ENCODE results near the gene HCN3. TPM values are rescaled to one million over a fixed set of nuclear protein-coding genes. Genes with fewer than 3 reads are reported as not detected.
"Not testable (repeated sequence)": the region's sequence is repeated elsewhere in the genome, so short reads cannot be mapped to it uniquely, and the experiment has no call there.

HCN3 gene
- total RNA-seq, 1 experiment from 2014 or later = 7.7 TPM

DNA sequence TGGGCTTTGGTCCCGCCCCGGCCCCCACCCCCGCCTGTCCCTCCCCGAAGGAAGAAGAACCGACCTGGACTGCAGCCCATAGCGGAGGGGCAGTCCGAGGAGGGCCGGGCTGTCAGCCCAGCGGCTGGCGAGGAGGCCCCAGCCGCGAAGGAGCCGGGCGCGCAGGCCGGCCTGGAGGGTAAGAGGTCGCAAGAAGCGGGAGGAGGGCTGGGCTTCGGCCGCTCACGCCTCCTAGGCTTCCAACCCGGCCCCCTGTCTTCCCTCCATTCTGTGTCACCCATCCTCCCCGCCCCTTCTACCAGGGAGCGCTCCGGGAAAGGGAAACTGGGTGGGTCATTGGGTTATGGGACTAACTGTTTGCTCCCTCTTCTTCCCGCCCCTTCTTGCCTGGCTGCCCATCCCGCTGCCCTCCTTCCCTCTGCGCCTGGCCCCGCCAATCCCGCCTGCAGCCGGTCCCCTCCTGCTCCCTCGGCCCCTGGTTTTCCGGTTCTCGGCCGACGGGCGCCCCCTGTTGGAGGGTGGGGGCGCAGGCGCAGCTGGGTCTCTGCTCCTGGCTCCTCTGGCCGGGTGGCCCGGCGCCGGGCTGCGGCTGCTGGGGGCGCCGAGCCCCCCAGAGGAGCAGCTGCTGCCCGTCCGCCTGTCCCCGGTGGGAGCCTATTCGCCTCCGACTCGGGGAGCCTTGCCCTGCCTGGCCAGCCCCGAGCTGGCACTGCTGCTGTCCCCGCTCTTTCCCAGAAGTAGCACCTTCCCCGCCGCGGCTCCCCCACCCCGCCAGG is 45.9 kb downstream of the HCN3 start:
- H3K4me3 ChIP-seq (ENCODE audit: insufficient read depth, low read depth, low read length) = peak overlapping the region; percentile 98
- DNase-seq = peak; percentile 97

DNA sequence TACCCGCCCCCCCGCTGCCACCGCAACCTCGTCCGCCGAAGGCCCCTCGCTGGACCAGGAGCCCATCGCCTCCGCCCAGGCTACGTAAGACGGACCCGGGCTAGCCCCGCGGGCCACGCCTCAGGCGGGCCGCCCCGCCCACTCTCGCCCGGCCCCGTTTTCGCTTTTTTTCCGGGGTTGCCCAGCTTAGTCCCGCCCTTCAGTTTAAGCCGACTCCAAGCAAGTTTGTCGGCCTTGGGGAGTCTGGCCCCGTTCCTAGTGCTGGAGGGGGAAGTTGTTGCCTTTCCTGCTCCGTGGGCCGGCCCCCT is 46.4 kb downstream of the HCN3 start:
- H3K4me3 ChIP-seq (ENCODE audit: insufficient read depth, low read depth, low read length) = peak overlapping the region; percentile 98
- H3K27me3 ChIP-seq (ENCODE audit: control insufficient read depth, insufficient read depth, low read length) = peaks cover 14% of the 10 kb centered on the region
- DNase-seq = peak; percentile 96
- peaks cover 17% of the 10 kb centered on the region for H3K36me3 ChIP-seq (replicated peaks; ENCODE audit: control insufficient read depth, insufficient read depth, low read length)

More for the DNA sequence above, 45.9 kb downstream of the HCN3 start:
- Histone ChIP-seq H3K27me3 (ENCODE audit: control insufficient read depth, insufficient read depth, low read length) (peaks cover 14% of the 10 kb centered on the region), H3K36me3 (replicated peaks; ENCODE audit: control insufficient read depth, insufficient read depth, low read length) (peaks cover 20% of the 10 kb centered on the region)

DNA sequence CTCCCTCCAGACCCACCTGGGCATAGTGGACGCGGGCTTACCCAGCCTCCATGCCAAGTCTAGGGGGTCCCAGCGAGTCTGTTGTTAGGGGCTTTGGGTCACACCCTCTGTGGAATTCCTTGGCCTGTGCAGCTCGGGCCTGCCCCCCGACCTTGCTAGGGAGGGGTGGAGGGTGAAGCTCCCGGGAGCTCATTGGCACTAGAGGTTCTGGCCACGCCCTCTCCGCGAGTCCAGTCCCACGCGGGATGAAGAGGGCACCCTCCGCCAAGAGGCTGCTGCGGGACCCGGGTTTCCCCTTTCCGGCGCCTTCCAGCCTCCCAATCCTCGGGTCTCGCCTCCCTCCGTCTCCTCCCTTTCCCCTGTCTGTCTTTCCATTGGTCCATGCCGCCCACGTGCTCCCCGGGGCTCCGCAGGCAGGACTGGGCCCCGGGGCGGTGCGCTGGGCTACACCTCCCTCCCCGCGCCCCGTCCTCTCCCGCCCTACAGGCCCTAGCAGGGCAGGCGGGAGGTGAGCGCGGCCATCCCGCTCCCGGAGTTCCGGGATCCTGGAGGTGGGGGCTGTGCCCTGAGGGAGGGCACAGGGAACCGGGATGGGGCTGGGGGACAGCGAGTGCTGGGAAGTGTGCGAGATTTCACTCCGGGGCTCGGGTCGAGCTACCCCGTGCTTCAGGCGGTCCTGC is 46.9 kb downstream of the HCN3 start:
- peak; percentile 99 for DNase-seq
- H3K4me3 ChIP-seq (ENCODE audit: insufficient read depth, low read depth, low read length) = peak overlapping the region; percentile 98
- peaks cover 13% of the 10 kb centered on the region for H3K36me3 ChIP-seq (replicated peaks; ENCODE audit: control insufficient read depth, insufficient read depth, low read length)
- H3K27me3 ChIP-seq (ENCODE audit: control insufficient read depth, insufficient read depth, low read length) = peaks cover 14% of the 10 kb centered on the region

DNA sequence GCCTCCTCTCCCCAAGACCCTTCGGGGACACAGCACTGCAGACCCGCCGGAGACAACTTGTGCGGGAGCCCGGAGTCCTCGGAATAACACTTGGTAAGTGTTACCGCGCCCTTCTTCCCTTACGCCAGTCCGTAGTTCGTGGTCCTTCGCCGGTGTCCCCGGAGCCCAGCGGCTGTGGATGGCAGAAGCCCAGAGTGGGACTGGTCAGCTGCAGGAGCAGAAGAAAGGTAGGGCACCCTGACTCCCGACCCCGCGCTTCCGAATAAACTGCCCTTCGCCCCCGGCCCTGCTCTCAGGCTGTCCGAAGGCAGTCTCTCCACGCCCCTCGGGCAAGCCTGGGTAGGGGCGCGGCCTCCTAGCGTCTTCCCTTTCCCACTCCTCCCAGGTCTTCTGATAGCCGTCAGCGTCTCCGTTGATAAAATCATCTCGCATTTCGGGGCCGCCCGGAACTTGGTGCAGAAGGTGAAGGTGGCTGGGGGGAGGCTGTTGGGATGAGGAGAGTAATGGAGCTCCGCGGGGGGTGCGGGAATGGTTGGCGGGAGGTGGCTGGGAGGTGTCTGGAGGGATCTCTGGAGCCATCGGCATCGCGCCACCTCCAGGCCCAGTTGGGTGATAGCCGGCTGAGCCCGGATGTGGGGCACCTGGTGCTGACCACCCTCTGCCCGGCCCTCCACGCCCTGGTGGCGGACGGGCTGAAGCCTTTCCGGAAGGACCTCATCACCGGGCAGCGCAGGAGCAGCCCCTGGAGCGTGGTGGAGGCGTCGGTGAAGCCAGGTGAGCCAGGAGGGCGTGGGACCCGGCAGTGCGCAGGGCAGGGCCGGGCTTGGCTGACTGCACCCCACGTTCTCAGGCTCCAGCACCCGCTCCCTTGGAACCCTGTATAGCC is 47.7 kb downstream of the HCN3 start:
- Histone ChIP-seq H3K36me3 (replicated peaks; ENCODE audit: control insufficient read depth, insufficient read depth, low read length) (peaks cover 6% of the 10 kb centered on the region), H3K27me3 (ENCODE audit: control insufficient read depth, insufficient read depth, low read length) (peaks cover 14% of the 10 kb centered on the region), H3K4me3 (ENCODE audit: insufficient read depth, low read depth, low read length) (peak overlapping the region; percentile 98)
- DNase-seq = peak; percentile 95

DNA sequence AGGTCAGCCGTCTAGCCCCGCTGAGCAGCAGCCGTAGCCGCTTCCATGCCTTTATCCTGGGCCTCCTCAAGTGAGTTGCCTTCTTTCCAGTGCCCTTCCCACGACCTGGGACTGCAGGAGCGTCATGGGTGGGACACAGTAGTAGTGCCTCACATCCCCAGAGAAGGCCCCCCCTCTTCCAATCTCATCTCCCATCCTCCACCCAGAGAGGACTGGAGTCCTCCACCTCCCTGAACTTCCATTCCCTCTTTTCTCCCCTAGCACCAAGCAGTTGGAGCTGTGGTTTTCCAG is 48.3 kb downstream of the HCN3 start:
- H3K4me3 ChIP-seq (ENCODE audit: insufficient read depth, low read depth, low read length) = peak overlapping the region; percentile 98
- DNase-seq = no peak
- peaks cover 9% of the 10 kb centered on the region for H3K36me3 ChIP-seq (replicated peaks; ENCODE audit: control insufficient read depth, insufficient read depth, low read length)
- H3K27me3 ChIP-seq (ENCODE audit: control insufficient read depth, insufficient read depth, low read length) = peaks cover 14% of the 10 kb centered on the region

DNA sequence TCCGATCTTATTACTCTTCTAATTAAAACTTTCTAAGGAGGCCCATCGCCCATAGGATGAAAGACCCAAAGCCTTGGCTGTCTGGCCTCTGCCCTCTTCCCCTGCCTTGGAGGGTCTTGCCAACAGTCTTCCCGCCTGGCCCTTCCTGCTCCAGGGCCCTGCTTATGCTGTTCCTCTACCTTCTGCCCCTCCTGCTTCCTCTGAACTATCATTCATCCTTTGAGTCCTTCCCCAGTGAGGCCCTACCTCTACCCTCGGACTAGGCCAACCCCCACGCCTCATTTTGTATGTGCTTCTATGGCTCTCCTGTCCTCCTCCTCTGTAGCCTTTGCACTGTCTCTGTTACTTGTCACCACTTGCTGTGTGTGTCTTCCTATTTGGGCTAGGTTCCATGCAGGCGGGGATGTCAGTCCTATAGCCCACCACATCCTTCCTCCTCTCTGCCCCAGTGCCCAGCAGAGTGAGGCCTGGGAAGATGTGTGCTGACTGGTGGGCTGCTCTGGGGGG is 48.8 kb downstream of the HCN3 start:
- DNase-seq = no peak
- Histone ChIP-seq H3K36me3 (replicated peaks; ENCODE audit: control insufficient read depth, insufficient read depth, low read length) (peaks cover 9% of the 10 kb centered on the region), H3K27me3 (ENCODE audit: control insufficient read depth, insufficient read depth, low read length) (peaks cover 12% of the 10 kb centered on the region), H3K4me3 (ENCODE audit: insufficient read depth, low read depth, low read length) (no peak overlapping the region)

DNA sequence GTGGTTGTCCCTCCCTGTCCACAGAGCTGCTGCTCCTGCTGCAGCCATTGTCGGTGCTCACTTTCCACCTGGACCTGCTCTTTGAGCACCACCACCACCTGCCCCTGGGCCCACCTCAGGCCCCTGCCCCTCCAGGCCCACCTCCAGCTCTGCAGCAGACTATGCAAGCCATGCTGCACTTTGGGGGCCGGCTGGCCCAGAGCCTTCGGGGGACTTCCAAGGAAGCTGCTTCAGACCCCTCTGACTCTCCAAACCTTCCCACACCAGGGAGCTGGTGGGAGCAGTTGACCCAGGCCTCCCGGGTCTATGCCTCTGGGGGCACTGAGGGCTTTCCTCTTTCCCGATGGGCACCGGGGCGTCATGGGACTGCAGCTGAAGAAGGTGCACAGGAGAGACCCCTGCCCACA is 49.4 kb downstream of the HCN3 start:
- H3K36me3 ChIP-seq (replicated peaks; ENCODE audit: control insufficient read depth, insufficient read depth, low read length) = peaks cover 9% of the 10 kb centered on the region
- peaks cover 9% of the 10 kb centered on the region for H3K27me3 ChIP-seq (ENCODE audit: control insufficient read depth, insufficient read depth, low read length)
- DNase-seq = no peak
- H3K4me3 ChIP-seq (ENCODE audit: insufficient read depth, low read depth, low read length) = no peak overlapping the region

DNA sequence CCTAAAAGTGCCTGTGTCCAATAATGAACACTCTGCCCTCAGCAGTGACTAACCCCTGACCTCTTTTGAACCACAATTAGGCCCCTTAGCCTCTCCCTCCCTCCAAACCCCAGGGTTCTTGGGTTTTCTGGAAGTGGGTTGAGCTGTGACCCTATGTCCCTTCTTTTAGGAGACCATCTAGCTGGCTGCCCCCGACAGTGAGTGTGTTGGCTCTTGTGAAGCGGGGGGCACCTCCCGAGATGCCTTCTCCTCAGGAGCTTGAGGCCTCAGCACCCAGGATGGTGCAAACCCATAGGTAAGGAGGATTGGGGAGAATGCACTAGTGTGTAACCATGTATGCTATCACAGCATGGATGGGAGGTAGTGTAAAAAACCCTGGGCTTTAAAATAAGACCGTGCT is 50.7 kb downstream of the HCN3 start:
- peaks cover 9% of the 10 kb centered on the region for H3K36me3 ChIP-seq (replicated peaks; ENCODE audit: control insufficient read depth, insufficient read depth, low read length)
- H3K27me3 ChIP-seq (ENCODE audit: control insufficient read depth, insufficient read depth, low read length) = no peaks in the 10 kb centered on the region
- no peak for DNase-seq

DNA sequence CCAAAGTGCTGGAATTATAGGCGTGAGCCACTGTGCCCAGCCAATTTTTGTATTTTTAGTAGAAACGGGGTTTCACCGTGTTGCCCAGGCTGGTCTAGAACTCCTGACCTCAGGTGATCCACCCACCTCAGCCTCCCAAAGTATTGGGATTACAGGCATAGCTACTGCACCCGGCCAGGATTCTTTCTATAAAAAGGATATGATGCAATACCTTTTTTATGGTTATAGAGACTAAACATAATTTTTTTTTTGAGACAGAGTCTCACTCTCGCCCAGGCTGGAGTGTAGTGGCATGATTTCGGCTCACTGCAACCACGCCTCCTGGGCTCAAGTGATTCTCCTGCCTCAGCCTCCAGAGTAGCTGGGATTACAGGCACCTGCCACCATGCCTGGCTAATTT is 51.6 kb downstream of the HCN3 start:
- DNase-seq; H3K36me3 ChIP-seq (replicated peaks; ENCODE audit: control insufficient read depth, insufficient read depth, low read length); H3K4me3 ChIP-seq (ENCODE audit: insufficient read depth, low read depth, low read length); H3K27me3 ChIP-seq (ENCODE audit: control insufficient read depth, insufficient read depth, low read length): not testable (repeated sequence)

More for the DNA sequence above, 50.7 kb downstream of the HCN3 start:
- no peak overlapping the region for H3K4me3 ChIP-seq (ENCODE audit: insufficient read depth, low read depth, low read length)

DNA sequence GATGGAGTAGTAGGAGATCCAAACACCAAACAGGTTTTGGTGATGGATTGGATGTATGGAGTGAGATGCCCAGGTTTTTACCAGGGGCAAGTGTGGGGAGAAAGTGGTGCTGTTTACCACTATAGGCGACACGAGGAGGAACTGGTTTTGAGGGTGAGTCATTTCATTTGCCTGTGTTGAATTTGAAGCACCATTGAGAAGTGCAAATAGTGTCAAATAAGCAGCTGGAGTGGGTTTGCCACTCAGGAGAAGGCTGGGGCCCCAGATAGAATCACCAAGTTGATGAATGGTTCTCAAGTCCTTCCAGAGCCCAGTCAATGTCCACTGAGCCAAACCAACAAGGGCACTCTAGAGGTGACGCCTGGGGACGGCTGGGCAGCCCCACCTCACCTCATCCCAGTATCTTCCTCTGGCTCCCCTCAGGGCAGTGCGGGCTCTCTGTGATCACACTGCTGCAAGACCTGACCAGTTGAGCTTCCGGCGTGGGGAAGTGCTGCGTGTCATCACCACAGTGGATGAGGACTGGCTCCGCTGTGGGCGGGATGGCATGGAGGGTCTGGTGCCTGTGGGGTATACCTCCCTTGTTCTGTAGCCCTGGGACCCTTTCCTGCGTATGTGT is 52.8 kb downstream of the HCN3 start:
- no peak for DNase-seq
- peaks cover 10% of the 10 kb centered on the region for H3K36me3 ChIP-seq (replicated peaks; ENCODE audit: control insufficient read depth, insufficient read depth, low read length)
- H3K4me3 ChIP-seq (ENCODE audit: insufficient read depth, low read depth, low read length) = no peak overlapping the region
- no peaks in the 10 kb centered on the region for H3K27me3 ChIP-seq (ENCODE audit: control insufficient read depth, insufficient read depth, low read length)

DNA sequence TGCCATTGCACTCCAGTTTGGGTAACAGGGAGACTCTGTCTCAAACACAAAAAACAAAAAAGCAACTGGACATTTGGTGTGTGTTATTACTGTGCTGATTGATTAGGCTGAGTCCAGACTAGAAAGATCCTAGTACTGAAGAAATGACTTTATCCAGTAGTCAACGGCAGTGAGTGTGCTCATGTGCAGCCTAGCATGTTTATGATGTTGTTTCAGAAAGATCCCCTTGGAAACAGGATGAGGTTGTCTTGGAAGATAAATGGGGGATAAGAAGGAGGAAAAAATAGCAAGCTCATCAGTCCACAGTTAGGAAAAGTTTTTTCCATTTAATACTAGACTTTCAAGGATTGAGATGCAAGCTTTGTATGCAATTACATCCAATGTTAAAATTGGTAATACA is 57.7 kb downstream of the HCN3 start:
- H3K27me3 ChIP-seq (ENCODE audit: control insufficient read depth, insufficient read depth, low read length) = no peaks in the 10 kb centered on the region
- H3K36me3 ChIP-seq (replicated peaks; ENCODE audit: control insufficient read depth, insufficient read depth, low read length) = peaks cover 13% of the 10 kb centered on the region
- DNase-seq = no peak
- H3K4me3 ChIP-seq (ENCODE audit: insufficient read depth, low read depth, low read length) = no peak overlapping the region

Other genes starting within 250 kb of the HCN3 start
- gene DCST2, start 243.7 kb upstream of the HCN3 start, total RNA-seq (2014; rRNA removed; shearing (Covaris generic)) = 0.31 and 1.5 TPM in 2 replicates
- gene DCST1, start 243.6 kb upstream of the HCN3 start, total RNA-seq (2014; rRNA removed; shearing (Covaris generic)) = not detected in 2 replicates
- gene ADAM15, start 226.1 kb upstream of the HCN3 start, total RNA-seq (2014; rRNA removed; shearing (Covaris generic)) = 34.9 and 35.0 TPM in 2 replicates
- gene EFNA4, start 213.7 kb upstream of the HCN3 start, total RNA-seq (2014; rRNA removed; shearing (Covaris generic)) = 59.5 and 59.6 TPM in 2 replicates
- 17.5 and 24.9 TPM in 2 replicates for gene EFNA3, start 198.6 kb upstream of the HCN3 start, total RNA-seq (2014; rRNA removed; shearing (Covaris generic))
- gene EFNA1, start 149.6 kb upstream of the HCN3 start, total RNA-seq (2014; rRNA removed; shearing (Covaris generic)) = 4.9 and 6.4 TPM in 2 replicates
- gene SLC50A1, start 141.6 kb upstream of the HCN3 start, total RNA-seq (2014; rRNA removed; shearing (Covaris generic)) = 73.7 and 79.2 TPM in 2 replicates
- gene DPM3, start 136.9 kb upstream of the HCN3 start, total RNA-seq (2014; rRNA removed; shearing (Covaris generic)) = 119 and 193 TPM in 2 replicates
- 165 and 204 TPM in 2 replicates for gene KRTCAP2, start 104.2 kb upstream of the HCN3 start, total RNA-seq (2014; rRNA removed; shearing (Covaris generic))
- 9.9 and 11.1 TPM in 2 replicates for gene TRIM46, start 103.6 kb upstream of the HCN3 start, total RNA-seq (2014; rRNA removed; shearing (Covaris generic))
- gene THBS3, start 69.6 kb upstream of the HCN3 start, total RNA-seq (2014; rRNA removed; shearing (Covaris generic)) = 14.9 and 21.5 TPM in 2 replicates
- gene MTX1, start 68.8 kb upstream of the HCN3 start, total RNA-seq (2014; rRNA removed; shearing (Covaris generic)) = 180 and 221 TPM in 2 replicates
- gene ENTREP3, start 22.0 kb upstream of the HCN3 start, total RNA-seq (2014; rRNA removed; shearing (Covaris generic)) = 9.4 and 14.7 TPM in 2 replicates
- gene SCAMP3, start 15.1 kb upstream of the HCN3 start, total RNA-seq (2014; rRNA removed; shearing (Covaris generic)) = 59.4 and 61.4 TPM in 2 replicates
- 38.7 and 48.6 TPM in 2 replicates for gene CLK2, start 4.0 kb upstream of the HCN3 start, total RNA-seq (2014; rRNA removed; shearing (Covaris generic))
- 1.00 and 2.2 TPM in 2 replicates for gene PKLR, start 24.0 kb downstream of the HCN3 start, total RNA-seq (2014; rRNA removed; shearing (Covaris generic))
- gene FDPS, start 31.4 kb downstream of the HCN3 start, total RNA-seq (2014; rRNA removed; shearing (Covaris generic)) = 309 and 339 TPM in 2 replicates
- gene RUSC1, start 43.4 kb downstream of the HCN3 start, total RNA-seq (2014; rRNA removed; shearing (Covaris generic)) = 85.2 and 93.8 TPM in 2 replicates

All from H7 (cell line).